GM23248 (cell line): ENCODE measurements around the gene FERMT3. TPM values are rescaled to one million over a fixed set of nuclear protein-coding genes. Genes with fewer than 3 reads are reported as not detected.

Experiments used
- DNase-seq: peaks from one replicate; pipeline ENCODE4 v3.0.0-alpha.2; 2015
- H2AFZ ChIP-seq: fragments of 200-600 bp; sonication (generic); 2 replicates; pipeline ENCODE4 v1.6.1; 2016; ENCODE audit warnings: antibody characterized with exemption
- H3F3A ChIP-seq: fragments of 200-600 bp; sonication (generic); 2 replicates; pipeline ENCODE4 v1.6.1; 2016; ENCODE audit warnings: mild to moderate bottlenecking, antibody characterized with exemption, mixed run types; ENCODE audit not compliant: insufficient read depth
- H3K27ac ChIP-seq: fragments of 200-600 bp; sonication (generic); 2 replicates; pipeline ENCODE4 v1.5.1; 2016; ENCODE audit warnings: mild to moderate bottlenecking
- H3K27me3 ChIP-seq: fragments of 200-600 bp; sonication (generic); replicated peaks from 2 replicates; pipeline ENCODE4 v1.6.1; 2016; ENCODE audit warnings: mild to moderate bottlenecking; ENCODE audit not compliant: insufficient read depth
- H3K36me3 ChIP-seq: fragments of 200-600 bp; sonication (generic); 2 replicates; pipeline ENCODE4 v1.6.1; 2016; ENCODE audit warnings: low read depth, mild to moderate bottlenecking
- H3K4me1 ChIP-seq: fragments of 200-600 bp; sonication (generic); 2 replicates; pipeline ENCODE4 v1.6.1; 2016; ENCODE audit warnings: mild to moderate bottlenecking; ENCODE audit not compliant: insufficient read depth
- H3K4me2 ChIP-seq: fragments of 200-600 bp; sonication (generic); one replicate; pipeline ENCODE4 v1.6.1; 2016; ENCODE audit warnings: mild to moderate bottlenecking; ENCODE audit not compliant: unreplicated experiment
- H3K4me3 ChIP-seq: fragments of 200-600 bp; sonication (generic); 2 replicates; pipeline ENCODE4 v1.5.1; 2016; ENCODE audit warnings: mild to moderate bottlenecking
- H3K79me2 ChIP-seq: fragments of 200-600 bp; sonication (generic); 2 replicates; pipeline ENCODE4 v1.6.1; 2016; ENCODE audit warnings: mild to moderate bottlenecking; ENCODE audit not compliant: insufficient read depth
- H3K9ac ChIP-seq: fragments of 200-600 bp; sonication (generic); 2 replicates; pipeline ENCODE4 v1.6.1; 2016; ENCODE audit warnings: mild to moderate bottlenecking
- H3K9me2 ChIP-seq: fragments of 200-600 bp; sonication (generic); 2 replicates; pipeline ENCODE4 v1.6.1; 2016; ENCODE audit warnings: mixed run types, mild to moderate bottlenecking, moderate library complexity; ENCODE audit not compliant: insufficient read depth
- H3K9me3 ChIP-seq: fragments of 200-600 bp; sonication (generic); one replicate; pipeline ENCODE4 v1.6.1; 2017; ENCODE audit warnings: low read depth
- H4K20me1 ChIP-seq: fragments of 200-600 bp; sonication (generic); 2 replicates; pipeline ENCODE4 v1.6.0; 2016; ENCODE audit not compliant: insufficient read depth
- EZH2 ChIP-seq: fragments of 200-600 bp; sonication (generic); IDR thresholded peaks from 2 replicates; pipeline ENCODE4 v1.6.1; 2018; ENCODE audit warnings: antibody characterized with exemption, mild to moderate bottlenecking; ENCODE audit not compliant: insufficient read depth, poor library complexity, severe bottlenecking
- EZH2phosphoT487 ChIP-seq: fragments of 200-600 bp; sonication (generic); IDR thresholded peaks from 2 replicates; pipeline ENCODE4 v1.6.1; 2018; ENCODE audit warnings: antibody characterized with exemption, moderate library complexity, mild to moderate bottlenecking, low read depth; ENCODE audit not compliant: insufficient read depth
- WGBS, 2 experiments: methylation state at CpG; one replicate each; pipeline ENCODE4 v1.1.6; 2015 to 2017; ENCODE audit warnings: low lambda C conversion rate in 2 of 2, low coverage in 1 of 2; ENCODE audit errors: missing lambda C conversion rate in 2 of 2; 5-methylcytosine and 5-hydroxymethylcytosine counted together
- in situ Hi-C: fragments of 300-500 bp; cut with MboI; formaldehyde crosslinking; loops from 2 replicates; pipeline ENCODE4 v1.15.0; 2020
- polyA plus RNA-seq: library from polyadenylated mRNA; unstranded; fragments of >200 nt; fragmentation: Nextera tagmentation; extraction: Ambion mirVana; gene quantifications from 2 replicates; pipeline ENCODE4 v1.2.1, GENCODE V29; 2016
- total RNA-seq: library from RNA; depleted of rRNA; stranded (reverse); fragments of >200 nt; shearing (Covaris generic); gene quantifications from 2 replicates; pipeline ENCODE4 v1.2.3, GENCODE V29; 2014

Gene FERMT3
- total and polyA plus RNA-seq, 2 experiments from 2014 or later, result 1.5 to 3.9 TPM

GRCh38 chr11:64233913-64234586 is 27.5 kb downstream of the FERMT3 start, which contains the start of gene VEGFB:
Gene VEGFB, plus strand, starts transcription at chr11:64234584. Its CDS starts 250 bp downstream, at chr11:64234834.
- WGBS, 2 experiments, result 4 to 7% methylated on average over 32 to 51 of the region's 62 CpGs
- H3F3A ChIP-seq, result peaks cover 3% of the 10 kb centered on the region; the same call in 1 of the 2 replicates
- no peaks in the 10 kb centered on the region for H3K27me3 ChIP-seq
- in situ Hi-C loops, result no loop called here
- no peaks in the 10 kb centered on the region for H3K36me3 ChIP-seq
- H3K9ac ChIP-seq, result peak within 1 kb of the TSS; percentile 63
- H3K4me2 ChIP-seq, result peak within 1 kb of the TSS; percentile 80
- H3K9me3 ChIP-seq, result no peaks in the 10 kb centered on the region
- H3K9me2 ChIP-seq, result no peaks in the 10 kb centered on the region
- no peaks in the 10 kb centered on the region for H3K4me1 ChIP-seq
- H4K20me1 ChIP-seq, result no peaks in the 10 kb centered on the region
- H3K79me2 ChIP-seq, result 0 out of 2 replicates have a peak, but pooled peaks cover 15% of the 10 kb centered on the region
- TF ChIP-seq EZH2phosphoT487, result no peak
- no peak for TF ChIP-seq EZH2
- H2AFZ ChIP-seq, result peak within 1 kb of the TSS; percentile 65; the same call in 1 of the 2 replicates
- DNase-seq, result peak; percentile 59
- H3K27ac ChIP-seq, result no peak within 1 kb of the TSS
- peak within 1 kb of the TSS; percentile 82 for H3K4me3 ChIP-seq

GRCh38 chr11:64234647-64235379 is 28.3 kb downstream of the FERMT3 start:
- H2AFZ ChIP-seq, result peak overlapping the region; percentile 65; the same call in 1 of the 2 replicates
- 0 out of 2 replicates have a peak, but pooled peaks cover 15% of the 10 kb centered on the region for H3K79me2 ChIP-seq
- no peaks in the 10 kb centered on the region for H3K9me3 ChIP-seq
- 2 to 4% methylated on average over 9 to 35 of the region's 80 CpGs for WGBS, 2 experiments
- H3K4me2 ChIP-seq, result peak overlapping the region; percentile 80
- no peak overlapping the region for H3K27ac ChIP-seq
- no peaks in the 10 kb centered on the region for H3K9me2 ChIP-seq
- H3K4me1 ChIP-seq, result no peaks in the 10 kb centered on the region
- H3K27me3 ChIP-seq, result no peaks in the 10 kb centered on the region
- peaks cover 2% of the 10 kb centered on the region; the same call in 1 of the 2 replicates for H3F3A ChIP-seq
- in situ Hi-C loops, result no loop called here
- H3K4me3 ChIP-seq, result peak overlapping the region; percentile 82
- DNase-seq, result peak; percentile 75
- no peaks in the 10 kb centered on the region for H4K20me1 ChIP-seq
- peak overlapping the region; percentile 63 for H3K9ac ChIP-seq
- TF ChIP-seq EZH2phosphoT487 (no peak), EZH2 (no peak)
- H3K36me3 ChIP-seq, result no peaks in the 10 kb centered on the region

- in situ Hi-C loops, result no loop called here
- Histone ChIP-seq H3K79me2 (0 out of 2 replicates have a peak, but pooled peaks cover 15% of the 10 kb centered on the region), H3F3A (peaks cover 10% of the 10 kb centered on the region; the same call in 1 of the 2 replicates), H3K27ac (no peak overlapping the region), H3K4me3 (peak overlapping the region; percentile 82), H2AFZ (no peak overlapping the region), H3K4me1 (peaks cover 6% of the 10 kb centered on the region), H4K20me1 (no peaks in the 10 kb centered on the region), H3K36me3 (no peaks in the 10 kb centered on the region), H3K27me3 (no peaks in the 10 kb centered on the region), H3K9me2 (no peaks in the 10 kb centered on the region), H3K4me2 (peak overlapping the region; percentile 80), H3K9me3 (no peaks in the 10 kb centered on the region), H3K9ac (peak overlapping the region; percentile 63)
- WGBS, 2 experiments, result 71 to 76% methylated on average over 11 to 12 of the region's 12 CpGs
- DNase-seq, result no peak
- TF ChIP-seq EZH2, result no peak
Measured at GRCh38 chr11:64235437-64236161, 29.1 kb downstream of the FERMT3 start.

- Histone ChIP-seq H3K36me3 (no peaks in the 10 kb centered on the region), H3F3A (peaks cover 10% of the 10 kb centered on the region; the same call in 1 of the 2 replicates), H2AFZ (no peak overlapping the region), H3K79me2 (peaks cover 19% of the 10 kb centered on the region), H3K4me1 (peaks cover 6% of the 10 kb centered on the region), H3K9ac (no peak overlapping the region), H3K9me2 (no peaks in the 10 kb centered on the region), H3K9me3 (no peaks in the 10 kb centered on the region), H4K20me1 (no peaks in the 10 kb centered on the region), H3K27ac (no peak overlapping the region), H3K4me2 (no peak overlapping the region), H3K27me3 (no peaks in the 10 kb centered on the region), H3K4me3 (no peak overlapping the region)
- 81 to 88% methylated on average over 10 to 12 of the region's 12 CpGs for WGBS, 2 experiments
- in situ Hi-C loops, result no loop called here
- DNase-seq, result no peak
- no peak for TF ChIP-seq EZH2
- TF ChIP-seq EZH2phosphoT487, result no peak
Measured at GRCh38 chr11:64237484-64237951, 31.0 kb downstream of the FERMT3 start.
